Fibroblast of mammary gland (primary cell): ENCODE results near the gene FSIP1.

Experiments used
- DNase-seq: peaks from one replicate; pipeline ENCODE4 v3.0.0-alpha.2; 2010; ENCODE audit warnings: low read depth
- H3K4me3 ChIP-seq: 2 replicates; pipeline ENCODE4 v1.5.1; 2011; ENCODE audit warnings: low read depth, mild to moderate bottlenecking, low read length, moderate library complexity; ENCODE audit not compliant: control insufficient read depth
- TF ChIP-seq, protein P1 (sequence below): conservative IDR thresholded peaks from 2 replicates; pipeline ENCODE4 v1.5.1; 2011; ENCODE audit warnings: low read depth, low read length, inconsistent platforms; ENCODE audit not compliant: control insufficient read depth, insufficient read depth

Gene FSIP1

GRCh38 chr15:39646425-39646824, 136.2 kb downstream of the FSIP1 start:
- TF ChIP-seq, protein P1, sequence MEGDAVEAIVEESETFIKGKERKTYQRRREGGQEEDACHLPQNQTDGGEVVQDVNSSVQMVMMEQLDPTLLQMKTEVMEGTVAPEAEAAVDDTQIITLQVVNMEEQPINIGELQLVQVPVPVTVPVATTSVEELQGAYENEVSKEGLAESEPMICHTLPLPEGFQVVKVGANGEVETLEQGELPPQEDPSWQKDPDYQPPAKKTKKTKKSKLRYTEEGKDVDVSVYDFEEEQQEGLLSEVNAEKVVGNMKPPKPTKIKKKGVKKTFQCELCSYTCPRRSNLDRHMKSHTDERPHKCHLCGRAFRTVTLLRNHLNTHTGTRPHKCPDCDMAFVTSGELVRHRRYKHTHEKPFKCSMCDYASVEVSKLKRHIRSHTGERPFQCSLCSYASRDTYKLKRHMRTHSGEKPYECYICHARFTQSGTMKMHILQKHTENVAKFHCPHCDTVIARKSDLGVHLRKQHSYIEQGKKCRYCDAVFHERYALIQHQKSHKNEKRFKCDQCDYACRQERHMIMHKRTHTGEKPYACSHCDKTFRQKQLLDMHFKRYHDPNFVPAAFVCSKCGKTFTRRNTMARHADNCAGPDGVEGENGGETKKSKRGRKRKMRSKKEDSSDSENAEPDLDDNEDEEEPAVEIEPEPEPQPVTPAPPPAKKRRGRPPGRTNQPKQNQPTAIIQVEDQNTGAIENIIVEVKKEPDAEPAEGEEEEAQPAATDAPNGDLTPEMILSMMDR, result no peak
- no peak overlapping the region for H3K4me3 ChIP-seq
- no peak for DNase-seq

GRCh38 chr15:39645976-39646257, 136.7 kb downstream of the FSIP1 start:
- DNase-seq, result no peak
- TF ChIP-seq, protein P1, result no peak
- H3K4me3 ChIP-seq, result no peak overlapping the region

DNA sequence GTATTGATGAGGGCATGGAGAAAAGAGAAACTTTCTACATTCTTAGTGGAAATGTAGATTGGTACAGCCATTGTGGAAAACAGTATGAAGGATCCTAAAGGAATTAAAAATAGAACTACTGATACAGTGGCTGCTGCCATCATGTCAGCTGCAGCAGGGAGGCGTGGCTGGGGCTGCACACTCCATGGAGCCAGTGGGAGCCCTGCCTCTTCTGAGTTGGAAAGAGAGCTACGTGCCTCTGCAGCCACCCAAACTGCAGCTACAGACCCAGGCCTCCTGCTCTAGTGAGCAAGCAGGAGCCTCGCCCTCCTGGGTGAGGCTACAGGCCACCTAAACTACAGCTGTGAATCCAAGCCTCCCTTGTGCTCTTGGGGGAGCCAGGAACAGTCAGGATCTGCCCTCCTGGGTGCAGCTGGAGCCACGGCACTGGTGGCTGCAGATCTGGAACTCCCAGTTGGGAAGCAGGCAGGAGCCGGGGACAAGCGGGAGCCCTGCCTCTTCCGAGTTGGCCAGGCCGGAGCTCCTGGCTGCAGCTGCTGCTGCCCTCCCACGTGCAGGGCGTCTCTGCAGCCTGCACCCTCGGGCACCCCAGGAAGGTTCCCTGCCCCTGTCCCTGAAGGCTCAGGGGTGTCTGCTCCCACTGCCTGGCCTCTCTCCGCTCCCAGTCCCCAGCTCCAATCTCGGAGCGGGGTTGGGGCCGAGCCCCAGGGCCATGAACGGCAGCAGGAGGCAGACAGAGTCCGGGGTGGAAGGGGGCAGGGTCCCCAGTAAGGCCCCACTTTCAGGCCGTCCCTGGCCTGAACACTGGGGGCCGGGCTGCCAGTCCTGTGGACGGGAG, 137.3 kb downstream of the FSIP1 start:
- TF ChIP-seq, protein P1, result no peak
- H3K4me3 ChIP-seq, result no peak overlapping the region

GRCh38 chr15:39644136-39644535, 138.5 kb downstream of the FSIP1 start:
- no peak for DNase-seq
- TF ChIP-seq, protein P1, result no peak
- H3K4me3 ChIP-seq, result no peak overlapping the region

More for the DNA sequence above, 137.3 kb downstream of the FSIP1 start:
- DNase-seq, result no peak

DNA sequence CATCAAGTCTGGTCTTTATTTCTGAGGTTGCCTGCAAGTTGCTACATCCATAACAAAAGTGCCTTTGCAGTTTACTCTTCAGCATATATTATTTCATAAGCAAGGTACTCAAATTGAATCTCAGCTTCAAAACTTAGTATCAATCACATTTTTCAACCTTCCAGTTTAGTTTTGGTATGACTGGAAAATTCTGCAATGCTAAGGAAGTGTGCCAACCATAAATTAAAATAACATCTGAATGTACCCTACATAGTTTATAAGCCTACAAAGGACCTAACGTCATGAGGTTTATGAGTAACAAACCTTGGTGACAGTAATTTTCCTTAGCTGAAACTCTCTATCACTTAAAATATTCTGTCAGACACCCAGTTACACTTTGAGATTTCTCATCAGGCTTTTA, 138.9 kb downstream of the FSIP1 start:
- no peak for DNase-seq
- no peak overlapping the region for H3K4me3 ChIP-seq
- TF ChIP-seq, protein P1, result no peak

DNA sequence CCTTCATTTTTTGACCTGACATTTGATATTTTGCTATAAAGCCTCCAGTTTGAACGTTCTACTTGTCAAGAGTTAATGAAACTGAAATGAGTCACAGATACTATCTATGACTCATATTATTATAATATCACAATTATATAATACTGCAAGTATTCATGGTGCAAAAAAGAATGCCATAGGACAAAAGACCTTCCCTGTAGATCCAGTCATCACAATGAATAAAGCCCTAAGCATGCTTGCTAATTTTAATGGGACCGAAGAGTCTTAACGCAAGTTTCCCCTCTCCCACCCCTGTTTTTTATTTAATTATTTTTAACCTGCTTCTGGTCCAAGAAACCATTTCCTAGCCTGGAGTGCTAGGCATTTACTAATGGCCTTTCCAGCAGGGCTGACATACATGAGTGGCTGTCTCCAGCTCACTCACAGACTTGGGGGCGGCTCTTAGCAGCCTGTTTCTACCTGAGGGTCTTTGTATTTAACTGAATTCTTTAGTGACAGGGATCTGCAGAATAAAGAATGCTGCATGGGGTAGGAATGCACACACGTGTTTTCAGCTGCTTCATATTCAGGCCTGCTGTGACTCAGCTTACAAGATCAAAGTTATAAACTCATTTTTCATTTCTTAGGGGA, 140.5 kb downstream of the FSIP1 start:
- DNase-seq, result peak; percentile 55
- no peak overlapping the region for H3K4me3 ChIP-seq
- TF ChIP-seq, protein P1, result no peak
